Measurements from ENCODE around the gene EML6.

- no peak for TF ChIP-seq POLR2A (IDR thresholded peaks at IDR 0.05; ENCODE audit: low read length)
- no peak for TF ChIP-seq GATA1 (IDR thresholded peaks at IDR 0.05; ENCODE audit: low read depth, low read length)
These were observed 28.1 kb upstream of the EML6 start for GRCh38 chr2:54695378-54695777.
